GM19239 (cell line): ENCODE measurements around the gene ABCA1.
A peak's percentile ranks its signal among the peaks of the same experiment; 100 is the strongest.
"Not testable (repeated sequence)": the region's sequence is repeated elsewhere in the genome, so short reads cannot be mapped to it uniquely, and the experiment has no call there.

Experiments used
- DNase-seq: peaks from one replicate; pipeline ENCODE4 v3.0.0; 2011; ENCODE audit warnings: low spot score; ENCODE audit not compliant: insufficient read length
- FAIRE-seq: peaks from 2 replicates; lab custom pipeline; 2011; peaks lifted over from hg19 to GRCh38; lab: Jason Lieb, UNC

ABCA1 gene

DNA sequence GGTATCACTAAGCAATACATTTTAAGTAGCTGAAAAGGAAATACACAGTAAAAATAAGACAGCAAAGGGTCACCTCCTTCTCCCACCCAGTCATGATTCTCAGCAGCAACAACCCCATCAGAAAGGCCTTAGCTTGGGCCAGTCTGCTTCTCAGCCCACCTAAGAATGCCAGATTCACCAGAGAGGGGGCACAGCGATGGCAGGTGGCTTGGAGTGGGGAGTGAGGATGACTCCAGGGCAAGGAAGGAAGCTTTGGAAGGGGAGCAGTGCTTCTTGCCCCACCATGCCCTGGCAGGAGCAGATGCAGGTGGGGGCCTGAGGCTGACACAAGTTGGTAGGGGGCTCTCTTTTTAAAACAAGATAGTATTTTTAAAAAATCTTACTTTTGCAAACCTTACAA lies 51.4 kb downstream of the ABCA1 start:
- FAIRE-seq (no peak), DNase-seq (no peak)

DNA sequence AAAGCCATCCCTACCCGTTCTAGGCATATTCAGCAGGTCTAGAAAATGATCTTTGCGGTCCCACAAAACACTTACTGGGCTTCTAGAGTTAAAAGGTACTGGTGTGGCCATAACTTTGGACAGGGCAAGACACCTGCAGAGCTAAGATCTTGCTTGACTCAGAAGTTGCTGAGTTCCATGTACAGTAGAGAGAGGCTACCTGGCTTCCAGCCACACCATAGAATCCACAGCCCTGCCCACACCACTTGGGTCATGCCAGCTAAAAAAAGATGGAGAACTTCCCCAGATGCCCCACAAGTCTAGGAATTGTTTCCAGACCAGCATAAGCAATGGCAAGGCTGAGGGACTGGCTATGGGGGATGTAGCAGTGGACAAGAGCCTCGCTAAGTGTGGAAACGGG lies 52.1 kb downstream of the ABCA1 start:
- FAIRE-seq (no peak), DNase-seq (no peak)

DNA sequence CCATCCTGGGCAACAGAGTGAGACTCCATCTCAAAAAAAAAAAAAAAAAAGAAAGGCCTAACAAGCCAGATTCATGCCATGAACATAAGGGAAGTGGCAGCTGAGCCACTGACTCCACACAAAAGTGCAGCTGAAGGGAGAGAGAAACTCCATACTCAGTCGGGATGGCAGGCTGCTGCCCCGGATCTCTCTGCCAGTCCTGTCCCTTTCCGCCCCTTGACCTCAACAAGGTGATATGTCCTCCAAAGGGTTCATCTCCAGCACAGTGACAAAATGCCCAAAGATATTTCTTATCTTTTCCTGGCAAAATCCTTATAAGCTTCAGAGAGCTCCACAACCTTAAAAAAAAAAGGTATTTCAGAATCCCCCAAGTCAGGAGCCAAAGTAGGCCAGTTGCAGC lies 52.6 kb downstream of the ABCA1 start:
- FAIRE-seq (no peak), DNase-seq (no peak)

DNA sequence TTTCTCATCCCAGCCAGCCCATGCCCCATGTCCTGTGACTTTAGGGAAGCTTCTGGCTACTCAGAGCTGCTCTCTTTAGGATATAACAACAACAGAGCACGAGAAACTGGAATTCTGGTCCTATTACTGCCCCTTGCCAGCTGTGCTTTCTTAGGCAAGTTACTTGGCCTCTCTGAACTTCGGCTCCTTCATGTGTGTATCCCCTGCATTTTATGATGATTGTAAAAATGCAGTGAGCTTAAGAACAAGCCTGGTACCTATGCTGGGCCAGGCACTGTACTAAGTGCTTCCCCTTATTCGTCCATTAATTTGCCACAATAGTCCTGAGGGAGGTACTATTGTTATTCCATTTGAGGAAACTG lies 54.5 kb downstream of the ABCA1 start:
- FAIRE-seq (no peak), DNase-seq (no peak)

DNA sequence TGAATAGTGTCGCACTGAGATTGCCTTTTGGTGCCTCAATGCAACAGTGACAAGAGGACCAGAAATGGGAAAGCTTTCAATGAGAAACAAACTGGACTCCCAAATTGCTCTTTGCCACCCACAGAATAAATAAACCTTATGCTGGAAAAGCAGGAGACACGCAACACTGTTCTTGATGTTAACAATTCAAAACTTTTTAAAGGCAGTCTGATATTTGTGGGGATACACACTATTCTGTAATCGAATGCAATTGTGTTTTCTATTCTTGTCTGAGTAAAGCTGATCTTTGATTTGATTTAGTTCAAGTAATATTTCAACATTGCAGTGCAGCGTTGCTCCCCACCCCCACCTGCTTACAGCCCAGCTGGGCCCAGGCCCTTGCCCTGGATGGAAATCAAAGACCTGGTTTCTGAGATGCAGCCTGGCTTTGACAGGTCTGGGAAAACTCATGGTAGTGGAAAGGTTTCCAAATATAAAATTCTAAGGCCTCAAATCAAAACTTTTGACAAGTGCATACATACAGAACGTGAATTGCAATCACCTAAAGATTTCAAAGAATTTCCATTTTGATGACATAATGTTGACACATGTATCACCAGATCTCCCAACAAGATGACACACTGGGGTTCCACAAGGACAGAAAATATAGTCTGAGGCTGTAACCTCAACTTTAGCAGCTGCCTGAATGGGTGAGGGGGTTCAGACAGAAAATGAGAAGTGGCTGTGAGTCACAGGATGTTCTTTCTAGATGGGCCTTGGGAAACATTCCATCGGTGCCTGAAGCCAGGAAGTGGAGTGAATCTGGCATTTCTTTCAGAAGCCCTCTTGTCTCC lies 55.1 kb downstream of the ABCA1 start:
- FAIRE-seq (no peak), DNase-seq (no peak)

DNA sequence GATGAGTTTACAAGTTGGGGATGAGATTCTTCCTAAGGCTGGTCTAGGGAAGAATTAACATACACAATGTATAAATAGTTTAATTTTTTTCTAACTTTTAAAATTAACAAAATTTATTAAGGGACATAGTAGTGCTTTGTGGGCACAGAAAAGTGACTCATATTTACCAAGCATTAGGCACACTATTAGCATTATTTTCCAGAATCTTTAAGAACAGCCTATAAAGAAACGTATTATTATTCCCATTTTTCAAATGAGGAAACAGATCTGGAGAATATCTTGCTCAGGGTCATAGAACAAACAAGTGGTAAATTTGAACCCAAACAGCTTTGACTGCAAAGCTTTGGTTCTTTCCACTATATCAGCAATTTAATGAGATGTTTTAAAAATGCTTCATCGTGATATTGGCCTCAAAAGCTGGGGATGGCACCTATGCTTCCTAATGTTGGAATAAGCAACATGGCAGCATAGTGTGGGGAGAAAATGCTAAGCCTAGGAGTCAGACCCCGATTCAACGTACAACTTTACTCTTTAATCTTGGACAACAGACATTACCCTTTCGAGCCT lies 55.9 kb downstream of the ABCA1 start:
- no peak for FAIRE-seq
- no peak for DNase-seq

DNA sequence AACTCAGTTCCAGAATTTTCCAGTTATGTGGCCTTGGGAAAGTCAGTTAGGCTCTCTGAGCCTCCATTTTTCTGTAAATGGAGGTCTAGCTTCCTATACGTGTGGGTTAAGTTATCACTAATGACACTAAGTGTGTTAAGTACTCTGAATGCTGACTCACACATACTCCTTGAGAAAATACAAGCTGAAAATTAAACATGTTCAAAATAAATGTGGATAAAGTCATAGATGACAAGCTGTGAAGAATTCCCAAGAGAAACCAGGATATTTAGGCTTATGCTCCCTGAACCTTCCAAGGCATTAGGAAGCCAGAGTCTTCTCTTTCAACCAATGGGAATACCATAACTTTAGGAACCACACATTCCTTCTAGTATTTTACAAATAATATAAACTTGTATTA lies 58.1 kb downstream of the ABCA1 start:
- FAIRE-seq, result no peak
- DNase-seq, result no peak

DNA sequence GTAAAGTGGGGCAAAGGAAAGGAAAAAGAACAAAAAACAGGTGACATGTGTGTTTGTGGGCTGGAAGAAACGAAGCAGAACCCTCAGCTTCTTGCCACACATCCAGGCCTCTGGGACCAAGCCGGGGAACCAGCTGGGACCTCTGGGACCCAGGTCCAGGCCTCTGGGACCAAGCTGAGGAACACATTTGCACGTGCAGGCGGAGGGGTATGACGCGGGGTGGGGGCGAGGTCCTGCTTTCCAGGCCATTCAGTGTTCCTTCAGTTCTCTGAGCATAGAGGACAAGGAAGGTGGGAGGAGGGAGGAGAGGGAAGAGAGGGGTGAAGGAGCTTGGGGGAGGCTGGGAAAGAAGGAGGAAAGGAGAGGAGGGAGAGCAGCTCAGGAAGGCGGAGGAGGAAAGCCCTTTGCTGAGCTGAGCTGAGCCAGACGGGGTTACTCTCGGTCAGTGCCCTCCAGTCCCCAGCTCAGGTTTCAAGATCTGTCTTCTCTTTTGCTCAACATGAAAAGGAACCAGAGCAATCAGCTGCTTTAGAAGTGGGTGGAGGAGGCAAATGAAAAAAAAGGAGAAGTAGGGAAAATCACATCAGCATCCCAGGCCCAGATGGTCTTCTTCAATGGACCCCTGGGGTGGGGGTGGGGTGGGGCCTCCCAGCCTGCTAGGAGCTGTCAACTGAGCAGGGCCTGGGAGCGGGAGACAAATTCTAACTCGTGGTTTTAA lies 59.1 kb downstream of the ABCA1 start:
- FAIRE-seq, result no peak
- peak; percentile 60 for DNase-seq

DNA sequence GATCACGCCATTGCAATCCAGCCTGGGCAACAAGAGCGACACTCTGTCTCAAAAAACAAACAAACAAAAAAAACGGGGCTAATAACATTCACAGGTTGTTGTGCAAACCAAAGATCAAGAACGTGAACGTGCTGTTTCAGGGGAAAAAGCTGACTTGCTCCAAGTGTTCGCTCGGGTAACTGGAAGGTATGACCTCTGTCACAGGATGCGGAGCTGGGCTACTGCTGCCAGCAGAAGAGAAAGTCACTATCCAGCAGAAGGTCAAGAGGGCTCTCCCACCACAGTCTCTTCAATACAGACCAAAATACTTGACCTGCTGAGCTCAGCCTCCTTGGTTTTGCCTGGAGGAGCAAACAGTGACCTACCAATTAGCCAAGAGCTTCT lies 59.7 kb downstream of the ABCA1 start:
- no peak for FAIRE-seq
- no peak for DNase-seq

DNA sequence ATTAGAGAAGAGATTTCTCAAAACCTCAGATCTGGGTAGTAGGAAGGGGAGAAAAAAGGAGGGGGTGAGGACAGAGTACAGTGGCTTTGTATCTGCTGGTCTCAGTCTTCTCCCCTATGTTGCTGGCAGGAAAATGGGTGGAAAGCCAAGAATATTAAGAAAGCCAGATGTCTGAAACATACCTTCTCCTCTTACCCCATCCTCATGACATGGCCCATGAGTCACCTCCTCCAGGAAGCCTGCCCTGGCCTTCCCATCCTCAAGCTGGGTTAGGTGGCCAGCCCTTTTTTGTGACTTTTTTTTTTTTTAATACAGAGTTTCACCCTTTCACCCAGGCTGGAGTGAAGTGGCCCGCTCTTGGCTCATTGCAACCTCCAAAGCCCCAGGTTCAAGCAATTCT lies 61.8 kb downstream of the ABCA1 start:
- DNase-seq (no peak), FAIRE-seq (no peak)

DNA sequence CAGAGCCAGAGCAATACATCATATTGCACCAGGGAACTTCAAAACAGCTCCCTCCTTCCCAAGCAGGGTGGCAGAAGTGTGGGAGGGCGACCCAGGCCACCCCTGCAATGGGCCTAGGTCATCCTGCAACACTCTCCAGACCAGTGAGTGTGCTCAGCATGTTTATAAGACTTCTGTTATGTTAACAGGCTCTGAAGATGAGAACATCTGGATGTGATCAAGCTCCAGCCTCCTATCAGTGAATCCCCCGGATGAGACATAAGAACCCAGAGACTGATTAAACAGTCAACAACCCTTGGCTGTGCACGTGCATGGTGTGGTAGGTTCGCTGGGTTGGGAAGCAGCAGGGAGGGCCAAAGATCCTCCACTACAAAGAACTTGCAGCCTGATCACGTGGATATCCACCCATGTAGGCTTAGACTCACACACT lies 63.3 kb downstream of the ABCA1 start:
- FAIRE-seq (no peak), DNase-seq (no peak)

DNA sequence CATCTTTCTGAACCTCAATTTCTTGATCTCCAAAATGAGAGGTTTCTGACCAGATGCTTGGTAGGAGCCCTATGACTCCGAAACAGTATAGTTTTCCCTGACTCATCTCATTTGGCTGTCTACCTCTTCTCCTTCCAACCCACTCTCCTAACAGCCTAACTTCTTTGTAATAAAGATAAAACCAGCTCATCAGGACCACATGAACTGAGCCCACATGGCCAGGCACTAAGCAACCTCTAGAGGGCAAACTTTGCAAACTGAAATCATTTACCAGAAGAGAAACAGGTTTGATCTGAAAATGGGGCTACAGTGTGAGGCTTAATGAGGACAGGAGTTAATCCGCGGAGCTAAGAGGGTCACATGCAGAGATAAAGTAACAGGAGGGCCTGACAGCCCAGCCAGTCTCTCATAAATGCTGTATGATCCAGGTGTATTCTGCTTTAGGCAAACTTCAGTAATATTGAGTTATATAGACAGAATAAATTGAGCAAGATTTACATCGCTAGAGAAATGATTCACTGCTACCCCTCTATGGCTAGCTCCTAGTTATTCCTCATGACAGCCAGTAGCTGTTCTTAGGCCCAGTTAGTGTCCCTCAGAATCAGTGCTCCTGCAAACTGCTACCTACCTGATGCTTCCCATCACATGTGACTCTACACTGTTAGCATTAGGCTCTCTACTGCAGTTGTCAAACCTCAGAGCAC lies 64.6 kb downstream of the ABCA1 start:
- DNase-seq (peak; percentile 56), FAIRE-seq (peak; percentile 85)

DNA sequence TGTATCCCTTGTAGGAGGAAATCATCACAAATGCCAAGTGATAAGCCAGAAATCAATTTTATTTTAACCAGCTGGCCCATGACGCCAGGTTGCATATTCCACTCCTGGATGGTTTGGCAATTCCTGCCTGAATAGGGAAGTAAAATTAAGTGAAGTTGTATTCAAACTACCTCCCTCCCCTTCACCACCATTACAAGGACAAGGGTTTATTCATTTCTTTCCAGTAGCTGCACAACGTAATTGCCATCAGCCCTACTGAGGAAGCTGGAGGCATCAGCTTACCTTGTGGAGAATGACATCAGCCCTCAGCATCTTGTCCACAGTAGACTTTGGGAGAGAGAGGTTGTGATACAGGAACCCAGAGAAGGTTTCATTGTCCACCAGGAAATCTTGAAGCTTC lies 66.6 kb downstream of the ABCA1 start:
- no peak for DNase-seq
- FAIRE-seq, result no peak

DNA sequence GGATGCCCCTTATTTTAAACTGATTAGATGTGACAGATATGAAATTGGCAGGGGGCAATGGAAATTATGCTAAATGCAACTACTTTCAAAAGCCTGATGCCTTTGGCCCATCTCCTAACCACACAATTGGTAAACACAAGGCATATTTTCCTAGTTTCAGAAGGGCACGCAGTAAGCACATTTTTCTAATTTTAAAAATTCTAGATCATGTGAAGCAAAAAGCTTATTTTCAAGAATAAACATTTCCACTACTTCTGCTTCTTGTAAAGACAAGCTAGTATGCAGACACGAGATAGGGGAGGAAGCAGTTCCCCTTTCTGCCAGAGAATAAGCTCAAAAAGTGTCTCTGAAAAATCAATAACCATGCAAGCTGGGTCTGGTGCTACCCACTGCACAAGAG lies 67.7 kb downstream of the ABCA1 start:
- FAIRE-seq, result no peak
- no peak for DNase-seq

DNA sequence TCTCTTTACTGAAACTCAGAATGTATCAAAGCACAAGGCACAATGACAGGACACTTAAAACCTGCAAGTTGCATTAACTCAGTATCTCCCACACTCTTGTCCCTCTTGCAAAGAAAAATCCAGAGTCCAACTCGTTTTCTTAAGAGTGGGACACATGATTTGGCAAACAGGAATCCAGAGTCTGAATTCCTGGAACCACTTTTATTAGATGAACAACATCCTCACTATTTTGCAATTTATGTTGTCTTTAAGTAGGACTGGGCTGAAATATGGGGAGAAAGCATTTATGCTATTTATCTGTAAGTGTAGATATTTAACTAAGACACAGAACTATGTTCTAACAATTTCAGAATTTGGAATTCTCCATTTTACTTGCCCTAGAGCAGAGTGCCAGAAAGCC lies 69.1 kb downstream of the ABCA1 start:
- DNase-seq (no peak), FAIRE-seq (no peak)

DNA sequence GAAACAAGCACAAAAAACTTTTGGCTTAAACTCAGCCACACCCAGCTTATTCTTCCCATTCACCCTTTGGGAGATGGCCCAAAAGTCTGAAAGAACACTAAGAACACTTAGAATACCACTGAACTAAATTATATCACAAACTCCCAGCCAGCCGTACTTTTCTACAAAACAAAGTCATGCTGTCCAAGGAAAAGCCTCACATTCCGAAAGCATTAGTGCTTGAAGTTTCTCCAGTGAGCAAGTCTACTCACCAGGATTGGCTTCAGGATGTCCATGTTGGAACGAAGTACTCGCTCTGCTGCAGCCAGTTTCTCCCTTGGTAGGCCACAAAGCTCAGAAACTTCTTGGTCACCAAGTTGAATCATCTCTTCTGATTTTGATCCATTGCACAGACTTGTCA lies 69.7 kb downstream of the ABCA1 start:
- DNase-seq (no peak), FAIRE-seq (no peak)

DNA sequence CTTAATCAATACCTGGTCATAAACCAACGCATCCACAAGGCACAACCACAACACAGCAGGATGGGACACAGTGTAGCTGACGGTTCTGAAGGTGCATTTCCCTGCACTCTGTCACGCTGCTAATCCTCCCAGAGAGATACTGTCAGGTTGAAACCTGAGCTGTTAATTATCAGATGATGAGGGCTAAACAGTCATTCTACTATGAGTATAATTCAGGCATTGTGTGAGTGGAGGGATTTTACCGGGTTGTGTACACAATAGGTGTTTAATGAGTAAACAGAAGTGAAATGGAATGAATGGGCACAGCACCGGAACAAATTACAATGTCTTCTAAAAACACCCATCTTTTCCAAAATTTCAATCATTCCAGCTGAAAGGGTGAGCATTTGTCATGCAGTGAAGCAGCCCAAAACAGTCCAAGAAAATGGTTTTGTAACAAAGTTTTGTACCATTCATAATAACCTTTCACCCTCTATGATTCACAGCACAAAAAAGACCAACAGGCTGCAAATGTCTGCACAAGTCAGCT lies 71.5 kb downstream of the ABCA1 start:
- no peak for FAIRE-seq
- DNase-seq, result no peak

DNA sequence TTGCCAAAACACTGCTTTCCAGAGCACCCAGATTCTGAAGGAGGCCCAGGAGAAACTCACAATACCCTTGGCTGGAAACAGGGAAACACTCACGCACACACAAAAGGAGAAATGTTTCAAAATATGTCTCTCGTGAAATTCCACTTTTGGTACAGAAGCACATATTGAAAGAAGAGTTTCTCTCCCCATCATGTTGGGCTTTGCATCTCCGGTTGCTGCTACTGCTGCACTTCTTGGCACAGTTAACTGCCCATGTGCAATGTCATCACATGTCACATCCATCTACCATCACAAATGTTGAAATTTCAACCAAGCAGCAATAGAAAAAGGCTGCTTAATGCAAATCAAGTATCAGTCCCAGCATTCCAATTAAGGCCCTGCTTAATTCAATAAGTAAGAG lies 72.1 kb downstream of the ABCA1 start:
- DNase-seq (no peak), FAIRE-seq (no peak)

DNA sequence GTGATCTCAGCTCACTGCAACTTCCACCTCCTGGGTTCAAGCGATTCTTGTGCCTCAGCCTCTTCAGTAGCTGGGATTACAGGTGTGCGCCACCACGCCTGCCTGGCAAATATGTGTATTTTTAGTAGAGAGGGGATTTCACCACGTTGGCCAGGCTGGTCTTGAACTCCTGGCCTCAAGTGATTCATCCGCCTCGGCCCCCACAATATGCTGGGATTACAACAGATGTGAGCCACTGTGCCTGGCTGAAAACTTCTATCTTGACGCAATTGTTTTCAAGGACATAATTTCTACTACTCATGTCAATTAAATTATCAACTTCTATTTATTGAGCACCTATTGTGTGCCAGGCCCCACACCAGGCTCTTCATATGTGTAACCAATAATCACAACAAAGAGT lies 72.7 kb downstream of the ABCA1 start:
- FAIRE-seq, DNase-seq: not testable (repeated sequence)

DNA sequence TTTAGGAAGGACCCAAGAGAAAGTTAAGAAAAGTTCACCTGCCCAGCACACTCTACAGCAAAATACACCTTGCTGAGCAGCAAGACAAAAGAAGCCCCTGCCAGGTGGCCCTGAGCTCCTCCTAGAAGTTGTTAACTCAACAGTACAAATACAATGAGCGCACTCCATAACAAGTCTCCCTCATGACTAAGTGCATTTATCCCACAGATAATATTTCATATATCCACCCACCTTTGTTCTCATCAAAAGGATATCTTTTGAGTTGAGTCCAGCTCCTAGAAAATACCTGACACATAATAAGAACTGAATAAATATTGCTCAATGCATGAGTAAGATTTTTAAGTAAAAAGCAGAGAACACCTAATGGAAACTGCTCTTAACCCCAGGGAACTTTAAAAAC lies 73.3 kb downstream of the ABCA1 start:
- FAIRE-seq (no peak), DNase-seq (no peak)

DNA sequence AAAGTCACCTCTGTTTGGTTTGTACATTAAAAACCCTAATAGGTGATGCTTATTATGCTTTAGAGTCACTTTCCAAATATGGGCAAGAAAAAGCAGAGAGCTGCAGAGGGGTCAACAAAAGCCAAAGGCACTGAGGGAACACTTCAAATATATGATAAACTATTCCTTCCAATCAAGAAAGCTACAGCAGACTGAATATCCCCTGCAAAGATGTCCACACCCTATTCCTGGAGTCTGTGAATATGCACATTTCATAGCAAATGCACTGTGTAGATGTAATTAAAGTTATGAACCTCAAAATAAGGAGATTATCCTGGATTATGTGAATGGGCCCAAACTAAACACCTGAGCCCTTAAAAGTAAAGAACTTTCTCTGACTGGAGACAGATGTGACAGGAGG lies 74.3 kb downstream of the ABCA1 start:
- no peak for DNase-seq
- FAIRE-seq, result no peak
